ENCODE results near the gene CHEK1. TPM values are rescaled to one million over a fixed set of nuclear protein-coding genes. Genes with fewer than 3 reads are reported as not detected.

Gene CHEK1
- total RNA-seq = 9.9 and 17.3 TPM in 2 replicates

GRCh38 chr11:125624756-125625213 lies at the start of gene CHEK1:
CHEK1 (plus strand) TSS chr11:125625163; CDS start chr11:125626769, 1,606 bp downstream.

GRCh38 chr11:125592305-125593113 lies 32.5 kb upstream of the CHEK1 start, which contains the start of gene STT3A:
STT3A (plus strand) TSS chr11:125592852; CDS start chr11:125595916, 3,064 bp downstream.

DNA sequence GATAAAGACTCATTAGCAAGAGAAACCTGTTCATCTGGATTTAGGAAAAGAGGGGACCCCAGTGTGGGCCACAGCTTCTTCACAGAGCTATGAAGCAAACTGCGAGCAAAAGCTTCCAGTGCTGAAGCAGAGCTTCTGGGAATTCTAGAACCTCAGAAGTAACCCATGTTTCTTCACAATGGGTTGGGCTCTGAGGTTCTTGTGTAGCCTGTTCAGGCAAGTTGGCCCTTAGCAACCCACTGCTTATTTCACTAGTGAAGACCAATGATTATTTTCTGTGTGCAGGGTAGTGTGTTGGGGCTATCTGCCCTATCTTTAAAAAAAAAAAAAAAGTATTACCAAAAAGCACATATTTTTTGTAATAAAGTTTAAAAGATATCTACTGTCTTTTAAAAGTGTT lies 55.8 kb downstream of the CHEK1 start, which contains the start of gene ACRV1:
TSS of gene ACRV1 (minus strand) at position 101 of the 400 bp plus-strand sequence. CDS start at position 34, 67 bp downstream.

Other genes starting within 250 kb of the CHEK1 start
- 77.4 and 98.6 TPM in 2 replicates for gene FEZ1, start 128.9 kb upstream of the CHEK1 start, total RNA-seq
- 85.5 and 111 TPM in 2 replicates for gene EI24, start 55.7 kb upstream of the CHEK1 start, total RNA-seq
- gene STT3A, start 32.3 kb upstream of the CHEK1 start, total RNA-seq = 148 and 167 TPM in 2 replicates
- gene ACRV1, start 55.7 kb downstream of the CHEK1 start, total RNA-seq = not detected in 2 replicates
- not detected in 2 replicates for gene PATE1, start 121.1 kb downstream of the CHEK1 start, total RNA-seq
- gene PATE2, start 153.7 kb downstream of the CHEK1 start, total RNA-seq = not detected in 2 replicates
- not detected in 2 replicates for gene PATE3, start 163.0 kb downstream of the CHEK1 start, total RNA-seq
- not detected in 2 replicates for gene PATE4, start 208.2 kb downstream of the CHEK1 start, total RNA-seq